HG03354 (cell line): ENCODE measurements around the gene TBC1D10A.

ENCODE experiments used
- ATAC-seq: cut with Tn5 transposase; IDR thresholded peaks from one replicate; pipeline ENCODE4 v1.9.1; 2021; ENCODE audit warnings: mild to moderate bottlenecking; ENCODE audit not compliant: unreplicated experiment, poor library complexity, severe bottlenecking

Gene TBC1D10A, protein sequence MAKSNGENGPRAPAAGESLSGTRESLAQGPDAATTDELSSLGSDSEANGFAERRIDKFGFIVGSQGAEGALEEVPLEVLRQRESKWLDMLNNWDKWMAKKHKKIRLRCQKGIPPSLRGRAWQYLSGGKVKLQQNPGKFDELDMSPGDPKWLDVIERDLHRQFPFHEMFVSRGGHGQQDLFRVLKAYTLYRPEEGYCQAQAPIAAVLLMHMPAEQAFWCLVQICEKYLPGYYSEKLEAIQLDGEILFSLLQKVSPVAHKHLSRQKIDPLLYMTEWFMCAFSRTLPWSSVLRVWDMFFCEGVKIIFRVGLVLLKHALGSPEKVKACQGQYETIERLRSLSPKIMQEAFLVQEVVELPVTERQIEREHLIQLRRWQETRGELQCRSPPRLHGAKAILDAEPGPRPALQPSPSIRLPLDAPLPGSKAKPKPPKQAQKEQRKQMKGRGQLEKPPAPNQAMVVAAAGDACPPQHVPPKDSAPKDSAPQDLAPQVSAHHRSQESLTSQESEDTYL

DNA sequence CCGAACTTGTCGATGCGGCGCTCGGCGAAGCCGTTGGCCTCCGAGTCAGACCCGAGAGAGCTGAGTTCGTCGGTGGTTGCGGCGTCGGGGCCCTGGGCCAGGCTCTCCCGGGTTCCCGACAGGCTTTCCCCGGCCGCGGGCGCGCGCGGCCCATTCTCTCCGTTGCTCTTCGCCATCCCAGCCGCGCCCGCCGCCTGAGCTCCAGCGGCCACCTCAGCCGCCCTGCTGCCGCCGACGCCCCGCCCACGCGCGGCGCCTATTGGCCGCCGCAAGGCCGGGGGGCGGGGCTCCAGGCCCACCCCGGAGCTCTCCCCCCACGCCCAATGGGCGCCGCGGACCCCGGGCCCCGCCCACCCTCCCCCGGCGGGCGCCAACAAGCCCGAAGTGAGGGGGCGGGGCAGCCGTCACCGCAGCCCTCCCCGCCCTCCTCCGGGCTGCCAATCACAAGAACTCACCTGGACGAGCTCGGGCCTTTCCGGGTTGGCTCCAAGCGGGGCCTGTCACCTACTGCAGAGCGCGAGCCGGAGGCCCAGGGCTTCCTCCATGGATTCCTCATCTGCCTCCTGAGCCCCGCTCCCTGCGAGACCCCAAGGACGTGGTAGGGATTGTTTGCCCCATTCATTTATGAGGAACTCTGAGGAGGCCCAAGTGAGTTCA lies at the start of gene TBC1D10A:
TSS of gene TBC1D10A (minus strand) at position 236 of the 657 bp plus-strand sequence. CDS start at position 176, 60 bp downstream.
- ATAC-seq: peak; percentile 87

DNA sequence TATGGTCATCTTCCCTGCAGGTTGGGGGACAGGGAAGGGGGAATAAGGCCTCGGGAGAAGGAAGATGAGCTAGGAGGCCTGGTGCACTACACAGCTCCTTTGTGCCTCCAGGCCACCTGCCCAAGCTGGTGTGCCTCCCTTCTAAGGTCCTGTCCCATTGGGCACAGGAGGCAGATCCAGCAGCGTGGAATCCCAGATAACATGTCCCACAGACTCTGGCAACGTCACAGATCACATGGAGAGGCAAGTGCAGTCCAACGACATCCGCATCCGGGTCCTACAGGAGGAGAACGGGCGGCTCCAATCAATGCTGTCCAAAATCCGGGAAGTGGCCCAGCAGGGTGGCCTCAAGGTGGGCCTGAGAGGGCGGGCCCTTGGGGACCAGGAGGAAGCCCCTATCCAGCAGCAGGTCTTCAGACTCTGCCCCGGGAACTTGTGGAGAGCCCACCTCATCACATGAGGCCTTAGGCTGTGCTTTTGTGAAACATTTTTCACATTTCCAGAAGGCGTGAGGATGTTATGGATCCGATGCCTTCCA lies 48.6 kb upstream of the TBC1D10A start:
- ATAC-seq: no peak

GRCh38 chr22:30373331-30374325 lies 46.9 kb upstream of the TBC1D10A start:
- no peak for ATAC-seq

DNA sequence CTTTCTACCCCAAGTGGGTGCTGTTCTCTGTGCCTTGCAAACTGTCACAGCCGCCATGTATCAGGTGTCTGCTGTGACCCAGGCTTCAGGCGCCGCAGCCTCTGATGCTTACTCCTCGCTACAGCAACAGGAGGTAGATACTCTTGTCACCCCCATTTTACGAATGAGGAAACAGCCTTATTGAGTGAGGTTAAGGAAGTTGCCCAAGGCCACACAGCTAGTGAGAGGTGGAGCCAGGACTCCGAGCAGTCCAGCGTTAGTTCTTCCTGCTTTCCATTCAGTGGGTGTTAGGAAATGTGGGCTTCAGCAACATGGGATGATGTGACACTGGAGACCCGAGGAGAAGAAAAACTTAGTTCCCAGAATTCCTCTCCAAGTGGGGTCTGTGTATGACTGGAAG lies 46.2 kb upstream of the TBC1D10A start:
- ATAC-seq: no peak

DNA sequence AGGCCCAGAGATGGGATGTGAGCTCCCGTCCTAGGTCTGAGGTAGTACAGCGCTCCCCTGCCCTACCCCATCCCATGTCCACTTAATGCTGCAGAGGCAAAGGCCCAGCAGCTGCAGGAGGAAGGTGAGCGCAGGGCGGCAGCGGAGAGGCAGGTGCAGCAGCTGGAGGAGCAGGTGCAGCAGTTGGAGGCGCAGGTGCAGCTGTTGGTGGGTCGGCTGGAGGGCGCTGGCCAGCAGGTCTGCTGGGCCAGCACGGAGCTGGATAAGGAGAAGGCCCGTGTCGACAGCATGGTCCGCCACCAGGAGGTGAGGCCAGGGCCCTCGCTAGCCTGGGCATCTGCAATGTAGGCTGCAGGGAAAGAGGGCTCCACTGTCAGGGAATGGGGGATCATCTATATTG lies 45.2 kb upstream of the TBC1D10A start:
- no peak for ATAC-seq

DNA sequence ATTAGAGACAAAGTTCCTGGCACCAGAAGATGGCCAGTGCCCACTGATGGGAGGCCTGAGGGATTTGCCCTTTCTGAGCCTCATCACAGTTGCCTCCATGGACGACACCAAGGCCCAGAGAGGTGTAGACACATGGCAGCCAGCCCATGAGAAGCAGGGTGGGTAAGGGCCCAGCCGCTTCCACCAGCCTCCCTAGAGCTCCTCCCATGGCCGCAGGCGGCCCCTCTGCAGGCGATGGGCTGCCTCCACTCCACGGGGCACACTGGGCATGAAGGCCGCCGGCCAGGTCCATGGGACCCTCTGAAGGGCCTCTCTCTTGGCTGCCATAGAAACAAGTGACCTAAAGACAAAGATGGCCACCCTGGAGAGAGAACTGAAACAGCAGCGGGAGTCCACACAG lies 44.6 kb upstream of the TBC1D10A start:
- ATAC-seq: no peak

DNA sequence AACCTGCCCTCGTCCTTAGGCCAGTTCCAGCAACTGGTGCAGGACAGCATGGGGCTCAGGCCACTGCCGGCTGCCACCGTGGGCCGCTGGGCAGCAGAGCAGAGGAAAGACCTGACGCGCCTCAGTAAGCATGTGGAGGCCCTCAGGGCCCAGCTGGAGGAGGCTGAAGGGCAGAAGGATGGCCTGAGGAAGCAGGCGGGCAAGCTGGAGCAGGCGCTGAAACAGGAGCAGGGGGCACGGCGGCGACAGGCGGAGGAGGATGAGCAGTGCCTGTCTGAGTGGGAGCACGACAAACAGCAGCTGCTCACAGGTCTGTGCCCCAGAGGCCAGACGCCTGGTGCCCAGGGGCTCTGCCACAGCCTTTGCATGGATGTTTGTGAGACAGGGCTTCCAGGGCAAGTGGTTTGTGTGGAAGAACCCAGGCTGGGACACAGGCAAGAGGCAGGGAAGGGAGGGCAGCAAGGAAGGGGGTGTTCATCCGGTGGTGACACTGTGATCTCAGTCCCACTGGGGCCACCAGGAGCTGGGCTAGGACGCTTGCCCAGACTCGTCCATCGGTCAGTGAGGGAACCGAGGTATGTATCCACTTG lies 44.0 kb upstream of the TBC1D10A start:
- ATAC-seq: no peak

DNA sequence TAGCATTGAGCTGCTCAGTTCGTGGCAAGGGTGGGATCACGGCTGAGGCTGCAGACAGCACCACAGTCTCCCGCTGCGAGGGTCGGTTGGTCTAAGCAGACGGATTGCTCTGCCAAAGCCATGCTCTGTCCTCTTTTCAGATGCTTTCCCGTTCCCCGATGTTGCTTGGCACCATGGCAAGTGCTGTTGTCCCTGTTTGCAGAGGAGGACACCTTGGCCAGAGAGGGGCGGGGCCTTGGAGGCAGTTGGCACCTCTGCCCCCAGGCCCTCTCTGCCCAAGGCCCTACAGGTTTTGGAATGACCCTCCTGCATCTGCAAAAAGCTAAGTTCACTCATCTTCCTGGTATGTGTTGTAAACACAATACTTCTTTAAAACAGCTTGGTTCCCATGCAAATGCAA lies 41.7 kb upstream of the TBC1D10A start:
- ATAC-seq: no peak

DNA sequence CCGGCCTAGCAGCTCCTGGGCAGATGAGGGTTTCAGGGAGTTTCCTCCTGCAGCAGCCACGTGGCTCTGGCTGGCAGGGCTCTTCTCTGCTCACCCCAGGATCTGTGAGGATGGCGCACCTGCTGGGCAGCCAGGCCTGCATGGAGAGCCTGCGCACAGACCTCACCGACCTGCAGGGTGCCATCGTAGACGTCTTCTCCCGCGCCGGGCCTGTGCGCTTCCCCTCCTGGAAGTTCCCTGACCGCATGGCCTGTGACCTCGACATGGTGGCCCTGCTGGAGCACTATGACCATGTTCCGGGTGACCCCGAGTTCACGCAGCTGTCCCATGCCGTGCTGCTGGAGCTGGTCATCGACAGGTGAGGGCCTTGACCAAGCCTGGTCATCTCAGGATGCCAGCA lies 39.1 kb upstream of the TBC1D10A start:
- ATAC-seq: no peak

- no peak for ATAC-seq
Measured at GRCh38 chr22:30362651-30363281, 36.0 kb upstream of the TBC1D10A start.

DNA sequence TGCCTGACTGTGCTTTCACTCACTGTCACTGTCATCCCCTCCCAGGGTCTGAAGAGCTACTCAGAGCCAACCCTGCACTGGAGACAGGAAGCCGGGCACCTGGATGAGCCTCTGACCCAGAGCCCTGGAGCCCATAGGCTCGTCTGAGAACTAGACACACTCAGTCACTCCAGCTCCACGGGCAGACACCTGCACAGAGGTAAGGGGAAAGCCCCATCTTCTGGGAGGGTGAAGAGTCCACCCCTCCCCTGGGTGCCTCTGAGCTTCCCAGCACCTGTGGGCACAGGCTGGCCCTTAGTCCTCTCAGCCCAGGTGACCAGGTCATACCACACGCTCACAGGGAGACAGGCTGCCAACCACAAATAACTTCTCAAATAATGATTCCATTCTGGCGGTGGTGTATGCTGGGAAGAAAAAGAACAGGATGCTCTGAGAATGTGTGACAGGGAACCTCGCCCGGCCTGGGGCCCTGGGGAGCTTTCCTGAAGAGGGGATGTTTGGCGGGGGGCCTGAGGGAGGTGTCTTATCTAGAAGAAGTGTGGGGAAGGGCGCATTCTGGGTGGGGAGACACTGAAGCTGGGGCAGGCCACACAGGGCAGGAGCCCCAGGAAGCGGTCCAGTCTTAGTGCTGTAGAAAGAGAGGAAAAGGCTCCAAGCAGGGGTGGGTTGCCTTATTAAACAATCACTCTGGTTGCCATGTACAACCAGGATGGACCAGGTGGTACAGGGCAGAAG lies 35.3 kb upstream of the TBC1D10A start:
- ATAC-seq: no peak

GRCh38 chr22:30358541-30358940 lies 31.8 kb upstream of the TBC1D10A start:
- ATAC-seq: no peak

DNA sequence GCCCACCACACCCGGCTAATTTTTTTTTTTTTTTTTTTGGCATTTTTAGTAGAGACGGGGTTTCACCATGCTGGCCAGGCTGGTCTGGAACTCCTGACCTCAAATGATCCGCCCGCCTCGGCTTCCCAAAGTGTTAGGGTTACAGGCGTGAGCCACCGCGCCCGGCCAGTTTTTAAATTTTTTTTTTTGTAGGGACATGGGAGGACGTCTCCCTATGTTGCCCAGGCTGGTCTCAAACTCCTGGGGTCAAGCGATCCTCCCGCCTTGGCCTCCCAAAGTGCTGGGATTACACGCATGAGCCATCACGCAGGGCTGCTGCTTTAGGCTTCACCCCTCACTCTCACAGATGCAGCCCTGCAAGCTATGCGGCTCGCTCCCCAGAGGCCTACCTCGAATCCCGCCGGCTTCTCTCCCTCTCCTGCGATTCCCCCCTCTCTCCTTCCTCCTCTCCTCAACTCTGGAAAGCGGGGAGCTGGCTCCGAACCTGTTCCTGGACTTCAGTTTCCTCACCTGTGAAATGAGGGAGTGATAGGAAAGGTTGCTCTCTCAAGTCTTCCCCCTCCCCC lies 31.0 kb upstream of the TBC1D10A start:
- no peak for ATAC-seq

- ATAC-seq: no peak
Measured at GRCh38 chr22:30357236-30357570, 30.5 kb upstream of the TBC1D10A start.

DNA sequence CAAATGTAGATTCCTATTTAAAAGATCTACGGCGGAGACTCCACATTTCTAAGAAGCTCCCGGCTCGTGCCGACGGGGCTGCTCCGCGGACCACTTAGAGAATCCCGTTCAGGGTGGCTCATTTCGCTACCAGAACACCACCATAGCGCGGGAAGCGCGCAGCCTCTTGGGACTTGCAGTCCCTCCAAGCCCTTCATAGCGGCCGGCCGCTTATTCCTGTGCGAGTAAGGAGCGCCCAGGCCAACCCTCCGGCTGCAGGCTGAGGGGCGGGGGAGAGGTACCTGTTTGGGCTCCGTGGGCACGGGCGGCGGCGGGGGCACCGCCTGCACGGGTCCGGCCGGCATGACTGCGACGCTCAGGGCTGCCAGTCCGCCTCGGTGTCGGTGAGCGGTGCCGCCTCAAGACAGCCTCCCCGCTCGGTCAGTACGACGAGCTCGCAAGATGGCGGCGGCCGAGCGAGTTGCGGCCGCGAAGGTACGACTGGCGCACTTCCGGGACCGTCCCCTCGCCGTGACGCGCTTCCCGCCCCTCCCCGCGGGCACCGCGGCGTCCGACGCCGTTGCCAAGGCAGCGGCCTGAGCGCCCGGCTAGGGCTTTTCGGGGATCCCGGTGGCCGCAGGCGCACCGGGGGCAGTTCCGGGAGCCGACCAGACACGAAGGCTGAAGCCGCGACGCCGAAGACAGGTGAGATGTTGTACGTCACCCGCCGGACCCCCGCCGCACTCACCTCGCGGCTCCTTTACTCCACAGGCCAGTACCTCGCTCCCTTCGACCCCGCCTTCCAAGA lies 29.9 kb upstream of the TBC1D10A start, which contains the start of the genes CCDC157 and SF3A1:
TSS of gene CCDC157 (plus strand) at position 559 of the 787 bp plus-strand sequence. CDS start 8,994 bp downstream, outside the sequence.
TSS of gene SF3A1 (minus strand) at position 446 of the 787 bp plus-strand sequence. CDS start at position 344, 102 bp downstream.
- ATAC-seq: peak; percentile 87

- no peak for ATAC-seq
Measured at GRCh38 chr22:30354644-30355043, 27.9 kb upstream of the TBC1D10A start.

- ATAC-seq: no peak
Measured at GRCh38 chr22:30351226-30351625, 24.5 kb upstream of the TBC1D10A start.
